LNCaP clone FGC (cell line): Measurements from ENCODE around the gene HERC6.
"Not testable (repeated sequence)": the region's sequence is repeated elsewhere in the genome, so short reads cannot be mapped to it uniquely, and the experiment has no call there.

ENCODE experiments used
- DNase-seq: peaks from one replicate; pipeline ENCODE4 v3.0.0-alpha.2; 2011; ENCODE audit warnings: low read depth
- H3K4me3 ChIP-seq: 2 replicates; pipeline ENCODE4 v1.5.1; 2011; ENCODE audit warnings: mild to moderate bottlenecking, low read depth, low read length, control low read depth
- TF ChIP-seq, protein P1 (sequence below): IDR thresholded peaks from 2 replicates; pipeline ENCODE4 v1.5.1; 2012; ENCODE audit warnings: mild to moderate bottlenecking; ENCODE audit not compliant: control insufficient read depth, insufficient read depth; ENCODE audit errors: extremely low read depth

Gene HERC6

DNA sequence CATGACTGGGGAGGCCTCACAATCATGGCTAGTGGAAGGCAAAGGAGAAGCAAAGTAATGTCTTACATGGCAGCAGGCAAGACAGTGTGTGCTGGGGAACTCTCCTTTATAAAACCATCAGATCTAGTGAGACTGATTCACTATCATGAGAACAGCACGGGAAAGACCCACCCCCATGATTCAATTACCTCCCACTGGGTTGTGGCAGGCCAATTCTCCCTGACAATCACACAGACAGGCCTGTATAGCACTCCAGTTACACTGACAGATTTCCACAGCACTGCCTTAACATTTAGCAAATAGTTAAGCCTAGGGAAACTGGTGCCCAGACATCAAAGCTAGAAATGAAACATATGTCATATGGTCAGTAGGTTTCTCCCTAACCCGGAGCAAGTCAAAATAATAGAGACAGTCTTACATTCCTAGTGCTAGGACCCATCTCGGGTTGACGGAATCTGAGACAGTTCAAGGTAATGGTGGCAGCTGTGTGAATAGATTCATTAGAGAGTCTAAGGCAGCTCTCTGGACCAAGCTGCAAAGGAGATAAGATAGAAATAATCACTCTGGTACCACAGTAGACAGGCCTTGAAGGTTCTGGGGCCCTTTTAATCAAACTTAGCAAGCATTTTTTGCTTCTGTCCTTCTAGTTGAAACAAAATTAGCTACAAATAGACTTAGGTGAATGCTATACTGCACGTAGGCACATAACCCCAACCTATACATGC, 68.9 kb downstream of the HERC6 start:
- H3K4me3 ChIP-seq = no peak overlapping the region
- TF ChIP-seq, protein P1, sequence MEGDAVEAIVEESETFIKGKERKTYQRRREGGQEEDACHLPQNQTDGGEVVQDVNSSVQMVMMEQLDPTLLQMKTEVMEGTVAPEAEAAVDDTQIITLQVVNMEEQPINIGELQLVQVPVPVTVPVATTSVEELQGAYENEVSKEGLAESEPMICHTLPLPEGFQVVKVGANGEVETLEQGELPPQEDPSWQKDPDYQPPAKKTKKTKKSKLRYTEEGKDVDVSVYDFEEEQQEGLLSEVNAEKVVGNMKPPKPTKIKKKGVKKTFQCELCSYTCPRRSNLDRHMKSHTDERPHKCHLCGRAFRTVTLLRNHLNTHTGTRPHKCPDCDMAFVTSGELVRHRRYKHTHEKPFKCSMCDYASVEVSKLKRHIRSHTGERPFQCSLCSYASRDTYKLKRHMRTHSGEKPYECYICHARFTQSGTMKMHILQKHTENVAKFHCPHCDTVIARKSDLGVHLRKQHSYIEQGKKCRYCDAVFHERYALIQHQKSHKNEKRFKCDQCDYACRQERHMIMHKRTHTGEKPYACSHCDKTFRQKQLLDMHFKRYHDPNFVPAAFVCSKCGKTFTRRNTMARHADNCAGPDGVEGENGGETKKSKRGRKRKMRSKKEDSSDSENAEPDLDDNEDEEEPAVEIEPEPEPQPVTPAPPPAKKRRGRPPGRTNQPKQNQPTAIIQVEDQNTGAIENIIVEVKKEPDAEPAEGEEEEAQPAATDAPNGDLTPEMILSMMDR = no peak
- DNase-seq = no peak

DNA sequence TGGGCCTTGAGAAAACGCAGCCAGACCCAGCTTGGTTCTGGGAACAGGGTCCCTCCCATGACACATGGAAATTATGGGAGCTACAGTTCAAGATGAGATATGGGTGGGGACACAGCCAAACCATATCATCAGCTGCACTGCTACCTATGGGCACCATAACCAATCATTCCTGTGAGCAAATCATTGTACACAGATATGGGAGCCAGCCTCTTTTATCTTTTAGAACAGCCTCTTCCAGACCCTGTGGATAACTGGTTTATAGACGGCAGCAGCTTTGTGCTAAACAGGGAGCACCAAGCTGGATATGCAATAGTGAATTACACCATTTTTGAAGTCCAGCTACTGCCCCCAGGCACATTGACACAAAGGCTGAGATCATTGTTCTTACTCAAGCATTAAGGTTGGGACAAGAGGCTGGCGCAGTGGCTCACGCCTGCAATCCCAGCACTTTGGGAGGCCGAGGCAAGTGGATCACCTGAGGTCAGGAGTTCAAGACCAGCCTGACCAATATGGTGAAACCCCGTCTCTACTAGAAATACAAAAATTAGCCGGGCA, 69.6 kb downstream of the HERC6 start:
- H3K4me3 ChIP-seq, DNase-seq: not testable (repeated sequence)

DNA sequence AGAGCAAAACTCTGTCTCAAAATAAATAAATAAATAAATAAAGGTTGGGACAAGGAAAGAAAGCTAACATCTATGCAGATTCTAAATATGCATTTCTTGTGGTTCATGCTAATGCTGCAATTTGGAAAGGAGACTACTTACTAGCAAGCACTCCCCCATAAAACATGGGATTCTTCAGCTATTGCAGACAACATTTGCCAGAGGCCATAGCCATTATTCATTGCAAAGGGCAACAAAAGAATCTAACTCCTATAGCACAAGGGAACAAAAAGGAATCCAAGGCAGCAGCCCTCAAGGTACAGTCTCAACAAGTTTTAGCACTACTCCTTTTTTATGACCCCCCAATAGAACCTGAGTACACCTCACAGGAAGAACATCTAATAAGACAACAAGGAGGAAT, 70.2 kb downstream of the HERC6 start:
- H3K4me3 ChIP-seq = no peak overlapping the region
- DNase-seq = no peak
- TF ChIP-seq, protein P1 = no peak

DNA sequence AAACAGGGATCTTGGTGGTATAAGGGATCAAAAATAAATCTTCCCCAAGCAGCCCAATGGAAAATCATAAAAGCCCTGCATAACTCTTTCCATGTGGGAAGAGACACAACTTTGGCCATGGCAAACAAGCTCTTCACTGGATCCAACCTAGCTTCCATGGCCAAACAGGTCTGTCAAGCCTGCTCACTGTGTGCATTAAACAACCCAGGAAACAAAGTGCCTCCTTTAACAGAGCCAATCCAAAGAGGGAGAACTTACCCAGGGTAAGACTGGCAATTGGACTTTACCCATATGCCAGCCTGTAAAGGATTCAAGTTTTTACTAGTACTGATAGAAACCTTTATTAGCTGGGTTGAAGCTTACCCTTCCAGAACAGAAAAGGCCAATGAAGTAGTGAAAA, 70.6 kb downstream of the HERC6 start:
- DNase-seq = peak; percentile 52
- H3K4me3 ChIP-seq = no peak overlapping the region
- TF ChIP-seq, protein P1 = no peak

DNA sequence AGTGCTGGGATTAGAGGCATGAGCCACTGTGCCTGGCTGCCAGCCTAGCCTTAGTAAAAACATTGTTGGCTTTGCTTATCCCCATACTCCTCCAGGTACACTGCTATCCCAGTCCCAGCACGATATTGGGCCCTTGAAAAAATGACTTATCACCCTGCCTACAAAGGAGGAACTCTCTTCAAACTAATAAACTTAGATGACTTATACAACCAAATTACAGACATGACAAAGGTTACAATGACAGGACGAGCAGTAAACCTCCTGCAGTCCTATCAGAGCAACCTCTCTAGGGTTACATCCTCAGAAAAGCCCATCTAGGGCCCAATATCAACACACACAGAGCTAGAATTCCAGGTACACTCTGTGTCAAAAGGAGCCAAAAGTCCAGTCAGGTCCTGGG, 72.6 kb downstream of the HERC6 start:
- H3K4me3 ChIP-seq = no peak overlapping the region
- no peak for DNase-seq
- TF ChIP-seq, protein P1 = no peak

DNA sequence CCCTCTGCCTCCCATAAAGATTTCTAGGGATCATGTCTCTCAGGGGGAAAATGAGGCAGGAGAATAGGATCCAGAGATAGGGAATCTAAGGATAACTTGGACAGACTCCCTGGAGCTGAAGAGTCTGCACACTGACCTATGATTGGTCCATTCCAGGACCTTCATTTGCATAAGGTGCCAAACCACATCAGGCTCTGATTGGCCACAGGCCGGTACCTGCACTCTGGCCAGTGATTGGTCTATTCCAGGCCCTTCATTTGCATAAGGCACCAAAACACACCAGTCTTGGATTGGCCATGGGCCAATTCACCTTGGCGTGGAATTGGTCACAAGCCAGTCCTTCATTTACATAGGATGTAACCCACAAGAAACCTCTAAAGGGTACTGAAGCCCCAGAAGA, 74.3 kb downstream of the HERC6 start:
- TF ChIP-seq, protein P1 = no peak
- H3K4me3 ChIP-seq = no peak overlapping the region
- no peak for DNase-seq

DNA sequence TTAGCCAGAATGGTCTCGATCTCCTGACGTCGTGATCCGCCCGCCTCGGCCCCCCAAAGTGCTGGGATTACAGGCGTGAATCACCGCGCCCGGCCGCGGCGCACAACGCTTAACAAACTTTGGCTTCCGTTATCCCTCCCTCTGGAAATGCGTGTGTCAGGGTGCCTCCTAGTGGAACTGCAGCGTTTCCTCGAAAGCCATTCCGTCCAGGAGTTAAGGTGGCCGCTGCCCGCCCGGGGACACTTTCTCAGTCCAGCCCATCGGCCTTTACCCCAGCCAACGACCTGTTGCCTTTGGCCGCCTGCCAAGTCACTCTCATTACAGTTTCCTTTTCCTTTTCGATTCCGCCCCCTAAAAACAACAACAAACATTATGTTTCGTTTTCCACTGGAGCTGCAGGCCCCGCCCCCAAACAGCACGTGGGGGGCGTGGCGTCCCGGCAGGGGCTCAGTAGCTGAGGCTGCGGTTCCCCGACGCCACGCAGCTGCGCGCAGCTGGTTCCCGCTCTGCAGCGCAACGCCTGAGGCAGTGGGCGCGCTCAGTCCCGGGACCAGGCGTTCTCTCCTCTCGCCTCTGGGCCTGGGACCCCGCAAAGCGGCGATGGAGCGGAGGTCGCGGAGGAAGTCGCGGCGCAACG, 78.1 kb downstream of the HERC6 start, which contains the start of gene HERC5:
Gene HERC5, plus strand, starts transcription at position 450 of the 637 bp plus-strand sequence. Its CDS starts 151 bp downstream, at position 601.
- DNase-seq = peak; percentile 90
- TF ChIP-seq, protein P1 = peak; percentile 87
- H3K4me3 ChIP-seq = peak within 1 kb of the TSS; percentile 51
